Stimulated activated CD8-positive, alpha-beta memory T cell treated with anti-CD3 and anti-CD28 coated beads, Interleukin-4, amount 100 ng/mL, for 24 hours (primary cell): Measurements from ENCODE around the gene PLEKHO1.
"Not testable (repeated sequence)": the region's sequence is repeated elsewhere in the genome, so short reads cannot be mapped to it uniquely, and the experiment has no call there.

ENCODE experiments used
- DNase-seq: peaks from one replicate; pipeline ENCODE4 v3.0.0-alpha.2; 2020; ENCODE audit warnings: low read depth

Gene PLEKHO1

DNA sequence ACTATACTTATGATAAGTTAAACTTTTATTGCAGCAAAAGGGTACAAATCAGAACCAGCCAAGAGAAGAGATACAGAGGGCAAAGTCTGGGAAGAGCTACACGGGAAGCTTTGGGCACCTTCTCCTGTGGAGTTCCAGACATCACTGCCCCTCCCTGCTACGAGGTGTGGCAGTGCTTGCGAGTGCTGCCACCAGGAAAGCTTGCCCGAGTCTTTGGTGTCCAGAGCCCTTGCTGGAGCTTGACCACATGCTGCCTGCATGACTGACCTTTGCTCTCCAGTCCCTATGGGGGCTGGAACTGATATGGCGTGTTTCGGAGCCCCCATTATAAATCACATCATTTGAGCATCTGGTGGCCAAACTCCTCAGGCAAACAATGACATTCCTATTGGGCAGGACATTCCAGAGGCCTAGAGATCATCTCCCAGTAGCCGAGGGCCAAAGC is 23.4 kb downstream of the PLEKHO1 start:
- no peak for DNase-seq

DNA sequence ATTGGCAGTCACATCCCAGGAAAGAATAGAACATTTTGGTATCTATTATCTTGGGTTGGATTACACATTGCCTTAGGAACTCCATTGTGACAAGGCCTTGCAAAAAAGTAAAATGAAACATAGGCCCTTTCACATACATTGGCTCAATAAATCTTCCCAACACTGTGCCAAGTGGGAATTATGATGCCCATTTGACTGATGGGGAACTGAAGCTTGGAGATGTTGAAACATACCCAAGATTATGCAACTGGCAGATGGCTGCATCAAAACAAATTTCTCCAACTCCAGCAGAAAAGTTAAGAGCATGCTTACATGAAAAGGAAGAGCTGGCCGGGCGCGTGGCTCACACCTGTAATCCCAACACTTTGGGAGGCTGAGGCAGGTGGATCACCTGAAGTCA is 26.9 kb downstream of the PLEKHO1 start:
- DNase-seq = no peak

DNA sequence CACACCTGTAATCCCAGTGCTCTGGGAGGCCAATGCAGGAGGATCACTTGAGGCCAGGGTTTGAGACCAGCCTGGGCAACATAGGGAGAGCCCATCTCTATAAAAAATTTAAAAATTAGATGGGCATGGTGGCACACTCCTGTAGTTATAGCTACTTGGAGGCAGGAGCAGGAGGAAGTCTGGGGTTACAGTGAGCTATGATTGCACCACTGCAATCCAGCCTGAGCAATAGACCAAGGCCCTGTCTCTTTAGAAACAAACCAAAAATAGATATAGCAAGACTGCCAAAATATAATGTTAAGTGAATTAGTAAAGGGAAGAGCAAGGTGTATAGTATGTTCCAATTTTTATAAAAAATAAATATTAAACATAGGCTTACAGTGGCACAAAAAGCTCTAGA is 28.8 kb downstream of the PLEKHO1 start:
- no peak for DNase-seq

DNA sequence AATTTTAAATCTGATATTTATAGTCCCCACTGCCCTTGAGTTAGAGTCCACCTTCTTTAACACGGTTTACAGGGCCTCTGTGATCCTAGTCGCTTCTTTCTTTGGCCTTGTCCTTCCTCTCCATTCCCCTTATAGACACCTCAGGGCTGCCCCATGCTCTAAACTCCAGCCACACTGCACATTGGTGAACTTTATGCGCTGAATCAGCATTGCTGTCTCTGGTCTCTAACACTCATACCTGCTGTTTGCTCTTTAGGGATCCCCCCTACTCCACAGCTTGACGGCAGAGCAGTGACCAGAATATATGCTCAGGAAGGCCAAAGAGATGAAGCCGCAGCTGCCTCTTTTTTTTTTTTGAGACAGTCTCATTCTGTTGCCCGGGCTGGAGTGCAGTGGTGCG is 30.2 kb downstream of the PLEKHO1 start:
- DNase-seq = no peak

DNA sequence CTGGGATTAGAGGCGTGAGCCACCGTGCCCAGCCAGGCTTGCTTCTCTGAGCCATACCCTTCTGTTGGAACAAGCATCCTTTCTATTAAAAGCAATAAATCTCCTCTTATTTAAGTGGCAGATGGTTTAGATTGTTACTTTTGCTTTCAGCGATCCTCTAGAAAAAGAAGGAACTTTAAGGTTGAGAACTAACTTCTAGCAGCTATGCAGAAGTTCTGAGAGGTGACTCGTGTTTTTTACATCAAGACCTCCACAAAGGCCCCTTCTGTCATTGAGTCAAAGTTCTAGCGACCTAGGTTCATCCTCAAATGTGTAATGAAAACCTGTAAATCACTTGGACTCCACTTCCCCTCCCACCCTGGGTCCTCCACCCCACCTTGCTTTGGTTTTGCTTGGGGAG is 30.8 kb downstream of the PLEKHO1 start:
- DNase-seq = no peak

- DNase-seq = no peak
Measured at GRCh38 chr1:150182247-150182646, 32.5 kb downstream of the PLEKHO1 start.

DNA sequence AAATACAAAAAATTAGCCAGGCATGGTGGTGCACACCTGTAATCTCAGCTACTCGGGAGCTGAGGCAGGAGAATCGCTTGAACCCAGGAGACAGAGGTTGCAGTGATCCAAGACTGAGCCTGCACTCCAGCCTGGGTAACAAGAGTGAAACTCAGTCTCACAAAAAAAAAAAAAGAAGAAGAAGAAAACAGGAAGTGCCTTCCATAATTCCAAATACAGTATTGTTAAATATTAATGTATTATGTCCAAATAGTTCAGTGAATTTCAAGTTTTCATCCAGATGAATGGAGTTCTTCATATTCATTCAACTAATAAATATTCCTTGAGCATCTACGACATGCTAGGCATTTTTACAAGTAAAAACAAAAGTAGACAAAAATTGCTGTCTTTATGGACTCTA is 33.3 kb downstream of the PLEKHO1 start:
- DNase-seq = no peak

DNA sequence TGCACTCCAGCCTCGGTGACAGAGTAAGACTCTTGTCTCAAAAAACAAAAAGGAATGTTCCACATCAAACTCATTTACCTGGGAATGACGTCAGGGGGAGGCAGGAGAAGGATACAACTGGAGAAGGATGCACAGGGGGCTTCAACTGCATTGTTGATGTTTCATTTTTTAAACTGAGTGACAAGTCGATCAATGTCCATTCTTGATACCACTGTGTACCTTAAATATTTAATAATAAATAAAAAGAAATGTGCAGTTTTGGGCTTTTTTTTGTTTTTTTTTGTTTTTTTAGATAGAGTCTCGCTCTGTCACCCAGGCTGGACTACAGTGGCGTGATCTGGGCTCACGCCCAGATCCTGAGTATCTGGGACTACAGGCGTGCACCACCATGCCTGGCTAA is 35.8 kb downstream of the PLEKHO1 start:
- DNase-seq = no peak

GRCh38 chr1:150186438-150186788 is 36.7 kb downstream of the PLEKHO1 start:
- not testable (repeated sequence) for DNase-seq

GRCh38 chr1:150186789-150187559 is 37.3 kb downstream of the PLEKHO1 start:
- no peak for DNase-seq

GRCh38 chr1:150187560-150187931 is 37.8 kb downstream of the PLEKHO1 start:
- DNase-seq = no peak

GRCh38 chr1:150192012-150192411 is 42.3 kb downstream of the PLEKHO1 start:
- no peak for DNase-seq

DNA sequence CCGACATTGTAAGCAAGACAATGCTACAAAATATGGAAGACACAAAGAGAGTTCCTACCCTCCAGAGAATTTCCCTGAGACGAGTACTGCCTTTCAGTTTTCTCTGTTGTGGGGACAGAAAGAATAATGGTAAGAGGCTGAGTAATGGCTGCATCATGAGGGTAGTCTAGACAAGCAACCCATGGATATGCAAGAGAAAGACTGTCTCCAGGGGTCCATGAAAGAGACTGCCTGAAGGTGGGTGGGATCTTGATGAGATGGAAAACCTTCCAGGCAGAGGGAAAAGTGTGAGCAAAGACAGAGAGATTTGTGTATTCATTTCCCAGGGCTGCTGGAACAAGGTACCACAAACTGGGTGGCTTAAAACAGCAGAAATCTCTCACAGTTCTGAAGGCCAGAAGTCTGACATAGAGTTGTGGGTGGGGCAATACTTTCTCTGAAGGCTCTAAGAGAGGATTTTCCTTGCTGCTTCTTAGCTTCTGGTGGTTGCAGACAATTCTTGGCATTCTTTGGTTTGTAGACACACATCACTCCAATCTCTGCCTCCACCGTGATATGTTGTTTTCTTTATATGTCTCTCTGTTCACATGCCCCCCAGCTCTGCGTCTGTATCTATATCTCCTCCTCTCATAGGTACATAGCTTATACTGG is 44.8 kb downstream of the PLEKHO1 start:
- no peak for DNase-seq

DNA sequence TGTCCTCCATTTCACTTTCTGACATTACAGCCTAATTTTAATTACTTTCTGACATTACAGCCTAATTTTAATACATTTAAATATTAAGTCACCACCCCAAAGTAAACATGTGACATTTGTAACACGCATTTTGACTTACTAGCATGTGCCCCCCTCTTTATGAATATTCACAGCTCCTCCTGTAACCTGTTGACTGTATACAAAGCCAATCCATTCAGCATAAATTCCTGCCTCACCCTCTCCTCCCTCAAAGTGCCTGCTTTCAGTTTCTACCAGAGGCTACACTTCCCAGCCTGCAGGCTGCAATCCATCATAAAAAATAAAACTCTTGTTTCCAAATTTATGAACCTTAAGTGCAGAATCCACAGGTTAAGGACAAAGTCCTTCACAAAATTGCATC is 46.7 kb downstream of the PLEKHO1 start:
- DNase-seq = no peak

DNA sequence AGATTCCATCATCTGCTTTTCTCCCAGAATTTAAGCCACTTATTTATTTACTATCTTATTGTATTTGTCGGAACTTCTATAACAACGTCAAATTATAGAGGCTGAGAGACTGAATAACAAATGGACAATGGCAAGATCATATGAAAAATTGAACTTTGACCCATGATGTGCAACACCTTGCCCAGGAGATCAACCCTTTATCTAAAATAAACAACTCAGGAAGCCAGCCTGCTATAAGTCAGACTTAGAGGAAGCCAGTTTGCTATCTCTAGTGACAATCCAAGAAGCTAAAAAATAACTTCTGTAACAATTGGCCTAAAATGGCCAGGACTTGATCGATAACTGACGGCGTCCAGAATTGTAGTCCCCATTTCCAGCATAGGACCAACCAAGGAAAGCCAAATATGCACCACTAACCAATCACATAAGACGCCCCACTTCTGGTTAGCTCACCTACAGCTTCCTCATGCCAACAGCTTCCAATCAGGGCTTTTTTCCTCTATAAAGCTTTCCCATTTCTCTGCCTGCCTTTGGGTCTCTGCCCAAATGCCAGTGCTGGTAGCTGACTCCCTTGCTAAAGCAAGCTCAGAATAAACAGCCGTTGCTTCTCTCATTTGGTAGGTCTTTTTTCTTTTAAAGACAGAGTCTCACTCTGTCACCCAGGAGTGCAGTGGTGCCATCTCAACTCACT is 57.7 kb downstream of the PLEKHO1 start:
- DNase-seq = no peak

DNA sequence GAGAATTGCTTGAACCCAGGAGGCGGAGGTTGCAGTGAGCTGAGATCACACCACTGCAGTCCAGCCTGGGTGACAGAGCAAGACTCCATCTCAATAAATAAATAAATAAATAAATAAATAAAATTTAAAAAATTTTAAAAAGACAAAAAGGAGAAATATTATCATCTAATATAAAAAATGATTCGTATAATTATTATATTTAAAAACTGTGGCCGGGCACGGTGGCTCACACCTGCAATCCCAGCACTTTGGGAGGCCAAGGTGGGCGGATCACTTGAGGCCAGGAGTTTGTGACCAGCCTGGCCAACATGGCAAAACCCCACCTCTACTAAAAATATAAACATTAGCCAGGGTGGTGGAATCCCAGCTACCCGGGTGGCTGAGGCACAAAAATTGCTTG is 58.7 kb downstream of the PLEKHO1 start:
- DNase-seq = not testable (repeated sequence)
